ENCODE data around the gene CNNM3.

The CNNM3 gene

GRCh38 chr2:96816836-96817702 is 1.0 kb downstream of the CNNM3 start:
- peak; percentile 29 for DNase-seq (ENCODE audit: low spot score)
- peak; percentile 23 for FAIRE-seq

GRCh38 chr2:96817882-96818281 is 1.8 kb downstream of the CNNM3 start:
- FAIRE-seq (no peak), DNase-seq (ENCODE audit: low spot score) (no peak)

GRCh38 chr2:96819128-96819875 is 3.2 kb downstream of the CNNM3 start:
- FAIRE-seq (no peak), DNase-seq (ENCODE audit: low spot score) (no peak)

GRCh38 chr2:96819876-96820511 is 3.9 kb downstream of the CNNM3 start:
- FAIRE-seq (no peak), DNase-seq (ENCODE audit: low spot score) (no peak)

GRCh38 chr2:96821113-96821675 is 5.1 kb downstream of the CNNM3 start:
- FAIRE-seq (no peak), DNase-seq (ENCODE audit: low spot score) (no peak)

GRCh38 chr2:96822786-96823185 is 6.7 kb downstream of the CNNM3 start:
- DNase-seq (ENCODE audit: low spot score): no peak
- FAIRE-seq: no peak

- DNase-seq (ENCODE audit: low spot score): no peak
- no peak for FAIRE-seq
Measured at GRCh38 chr2:96823198-96823597, 7.1 kb downstream of the CNNM3 start.

GRCh38 chr2:96824079-96824870 is 8.2 kb downstream of the CNNM3 start:
- DNase-seq (ENCODE audit: low spot score) (no peak), FAIRE-seq (no peak)

GRCh38 chr2:96825057-96825456 is 9.0 kb downstream of the CNNM3 start:
- DNase-seq (ENCODE audit: low spot score): no peak
- no peak for FAIRE-seq

- DNase-seq (ENCODE audit: low spot score) (no peak), FAIRE-seq (no peak)
Measured at GRCh38 chr2:96826546-96827278, 10.6 kb downstream of the CNNM3 start.

GRCh38 chr2:96828436-96828835 is 12.4 kb downstream of the CNNM3 start:
- FAIRE-seq (no peak), DNase-seq (ENCODE audit: low spot score) (no peak)

GRCh38 chr2:96828874-96829273 is 12.8 kb downstream of the CNNM3 start:
- DNase-seq (ENCODE audit: low spot score) (no peak), FAIRE-seq (no peak)

- DNase-seq (ENCODE audit: low spot score) (no peak), FAIRE-seq (no peak)
Measured at GRCh38 chr2:96830044-96830562, 14.0 kb downstream of the CNNM3 start.

GRCh38 chr2:96831679-96832078 is 15.6 kb downstream of the CNNM3 start:
- DNase-seq (ENCODE audit: low spot score) (peak; percentile 30), FAIRE-seq (no peak)

GRCh38 chr2:96832408-96832753 is 16.3 kb downstream of the CNNM3 start:
- no peak for DNase-seq (ENCODE audit: low spot score)
- no peak for FAIRE-seq

- peak; percentile 82 for FAIRE-seq
- DNase-seq (ENCODE audit: low spot score): peak; percentile 91
Measured at GRCh38 chr2:96832754-96833507, 16.9 kb downstream of the CNNM3 start.

GRCh38 chr2:96835830-96836229 is 19.8 kb downstream of the CNNM3 start:
- FAIRE-seq: no peak
- DNase-seq (ENCODE audit: low spot score): no peak

- no peak for DNase-seq (ENCODE audit: low spot score)
Measured at GRCh38 chr2:96837575-96837974, 21.5 kb downstream of the CNNM3 start.

More at GRCh38 chr2:96837575-96837974, 21.5 kb downstream of the CNNM3 start:
- no peak for FAIRE-seq

Measured in urothelium cell line (cell line).